Activated CD8-positive, alpha-beta memory T cell treated with anti-CD3 and anti-CD28 coated beads, Interleukin-2, amount 50 U/mL, for 1 hour (primary cell): ENCODE measurements around the gene SP140L.
A peak's percentile ranks its signal among the peaks of the same experiment; 100 is the strongest.
"Not testable (repeated sequence)": the region's sequence is repeated elsewhere in the genome, so short reads cannot be mapped to it uniquely, and the experiment has no call there.

Source experiments
- DNase-seq: peaks from one replicate; pipeline ENCODE4 v3.0.0-alpha.2; 2020; ENCODE audit errors: extremely low read depth

The SP140L gene

GRCh38 chr2:230362030-230362691, 35.2 kb downstream of the SP140L start:
- no peak for DNase-seq

- no peak for DNase-seq
Observed at GRCh38 chr2:230382108-230382507, 55.1 kb downstream of the SP140L start.

GRCh38 chr2:230383453-230383852, 56.5 kb downstream of the SP140L start:
- no peak for DNase-seq

GRCh38 chr2:230384986-230385385, 58.0 kb downstream of the SP140L start:
- no peak for DNase-seq

- no peak for DNase-seq
Observed at GRCh38 chr2:230394301-230394700, 67.3 kb downstream of the SP140L start.

- not testable (repeated sequence) for DNase-seq
Observed at GRCh38 chr2:230398698-230399097, 71.7 kb downstream of the SP140L start.

- no peak for DNase-seq
Observed at GRCh38 chr2:230400041-230400440, 73.0 kb downstream of the SP140L start.

- no peak for DNase-seq
Observed at GRCh38 chr2:230400454-230400853, 73.5 kb downstream of the SP140L start.

- DNase-seq: not testable (repeated sequence)
Observed at GRCh38 chr2:230401026-230401425, 74.0 kb downstream of the SP140L start.

GRCh38 chr2:230403746-230404145, 76.8 kb downstream of the SP140L start:
- no peak for DNase-seq

GRCh38 chr2:230405824-230406223, 78.8 kb downstream of the SP140L start:
- DNase-seq: no peak

GRCh38 chr2:230408244-230408842, 81.3 kb downstream of the SP140L start:
- DNase-seq: no peak

GRCh38 chr2:230409316-230409715, 82.3 kb downstream of the SP140L start:
- not testable (repeated sequence) for DNase-seq

- DNase-seq: no peak
Observed at GRCh38 chr2:230410263-230410662, 83.3 kb downstream of the SP140L start.

- DNase-seq: no peak
Observed at GRCh38 chr2:230410861-230411569, 84.0 kb downstream of the SP140L start.

GRCh38 chr2:230411570-230412370, 84.8 kb downstream of the SP140L start:
- DNase-seq: no peak

- DNase-seq: no peak
Observed at GRCh38 chr2:230412371-230412711, 85.3 kb downstream of the SP140L start.

GRCh38 chr2:230412846-230413245, 85.9 kb downstream of the SP140L start:
- no peak for DNase-seq

GRCh38 chr2:230413479-230413878, 86.5 kb downstream of the SP140L start:
- no peak for DNase-seq

- no peak for DNase-seq
Observed at GRCh38 chr2:230414302-230414701, 87.3 kb downstream of the SP140L start.

- DNase-seq: peak; percentile 44
Observed at GRCh38 chr2:230416061-230416721, 89.2 kb downstream of the SP140L start, which contains the start of gene SP100. SP100 (plus strand) TSS chr2:230416201; CDS start chr2:230416297, 96 bp downstream.

- DNase-seq: no peak
Observed at GRCh38 chr2:230417436-230417835, 90.4 kb downstream of the SP140L start.
